Dedifferentiated amniotic fluid mesenchymal stem cell (primary cell): ENCODE measurements around the gene LEP.
A peak's percentile ranks its signal among the peaks of the same experiment; 100 is the strongest.

Source experiments
- DNase-seq: peaks from one replicate; pipeline ENCODE4 v3.0.0-alpha.2; 2016; ENCODE audit errors: extremely low spot score

Gene LEP

GRCh38 chr7:128240696-128241386 lies at the start of gene LEP:
Gene LEP, plus strand, starts transcription at chr7:128241278. Its CDS starts 10,741 bp downstream, at chr7:128252019.
- no peak for DNase-seq

- DNase-seq, result no peak
Measured at GRCh38 chr7:128192497-128193142, 48.5 kb upstream of the LEP start.

GRCh38 chr7:128194533-128195282 lies 46.4 kb upstream of the LEP start:
- DNase-seq, result no peak

GRCh38 chr7:128197589-128197988 lies 43.5 kb upstream of the LEP start:
- DNase-seq, result no peak

GRCh38 chr7:128197989-128198580 lies 43.0 kb upstream of the LEP start:
- no peak for DNase-seq

- DNase-seq, result no peak
Measured at GRCh38 chr7:128200376-128200775, 40.7 kb upstream of the LEP start.

- DNase-seq, result no peak
Measured at GRCh38 chr7:128201067-128201689, 39.9 kb upstream of the LEP start.

- DNase-seq, result no peak
Measured at GRCh38 chr7:128201690-128202085, 39.4 kb upstream of the LEP start.

- no peak for DNase-seq
Measured at GRCh38 chr7:128202287-128202957, 38.7 kb upstream of the LEP start.

- no peak for DNase-seq
Measured at GRCh38 chr7:128203047-128203491, 38.0 kb upstream of the LEP start.

- no peak for DNase-seq
Measured at GRCh38 chr7:128203710-128204214, 37.3 kb upstream of the LEP start.

- DNase-seq, result no peak
Measured at GRCh38 chr7:128204455-128204854, 36.6 kb upstream of the LEP start.

- DNase-seq, result no peak
Measured at GRCh38 chr7:128205068-128205467, 36.0 kb upstream of the LEP start.

GRCh38 chr7:128206017-128206746 lies 34.9 kb upstream of the LEP start:
- no peak for DNase-seq

- DNase-seq, result no peak
Measured at GRCh38 chr7:128206747-128207500, 34.2 kb upstream of the LEP start.

- no peak for DNase-seq
Measured at GRCh38 chr7:128207609-128208008, 33.5 kb upstream of the LEP start.

- peak; percentile 72 for DNase-seq
Measured at GRCh38 chr7:128209229-128210035, 31.6 kb upstream of the LEP start.

GRCh38 chr7:128210036-128210347 lies 31.1 kb upstream of the LEP start:
- no peak for DNase-seq
